ENCODE results near the gene CFAP126.

- no peak for TF ChIP-seq YY1 (IDR thresholded peaks at IDR 0.05; ENCODE audit: insufficient read depth, insufficient read length)
- TF ChIP-seq ZNF274 (IDR thresholded peaks at IDR 0.05; ENCODE audit: low read depth, low read length): no peak
- no peak for TF ChIP-seq SUZ12 (IDR thresholded peaks at IDR 0.05; ENCODE audit: extremely low read depth, insufficient read depth, insufficient read length)
These were observed 2.5 kb downstream of the CFAP126 start for GRCh38 chr1:161365207-161365606.

All from NT2/D1 (cell line).